HepG2 (cell line): ENCODE data around the gene RAD9A. TPM values are rescaled to one million over a fixed set of nuclear protein-coding genes. Genes with fewer than 3 reads are reported as not detected.
A peak's percentile ranks its signal among the peaks of the same experiment; 100 is the strongest.

Experiments used
- AFF4 ChIP-seq: sonication (generic); formaldehyde crosslinking; IDR thresholded peaks from 2 replicates; pipeline ENCODE4 v1.4.0; 2020; ENCODE audit warnings: missing genetic modification reagents
- AHR ChIP-seq: IDR thresholded peaks from 2 replicates; pipeline ENCODE4 v1.6.1; 2018; ENCODE audit warnings: missing genetic modification reagents, missing compliant biosample characterization
- CBX2 ChIP-seq, 2 experiments: fragments of 200-600 bp in 1 of 2; sonication (generic); formaldehyde crosslinking in 1 of 2; IDR thresholded peaks; 2 replicates each; pipeline versions ENCODE4 v1.7.0 to v1.8.1; 2018 to 2022; ENCODE audit warnings: low read depth in 2 of 2, low read length in 1 of 2, mild to moderate bottlenecking in 1 of 2, missing genetic modification reagents in 1 of 2
- DMAP1 ChIP-seq: IDR thresholded peaks from 2 replicates; pipeline ENCODE4 v1.6.1; 2016
- DNMT3B ChIP-seq: conservative IDR thresholded peaks from 2 replicates; pipeline ENCODE4 v1.6.1; 2016; ENCODE audit warnings: missing biosample characterization, control low read depth
- HCFC1 ChIP-seq: fragments of 150-350 bp; IDR thresholded peaks from 2 replicates; pipeline ENCODE4 v1.6.1; 2014; ENCODE audit warnings: low read depth, low read length
- KLF12 ChIP-seq: sonication (generic); formaldehyde crosslinking; IDR thresholded peaks from 2 replicates; pipeline ENCODE4 v1.4.0; 2020; ENCODE audit warnings: missing genetic modification reagents, borderline replicate concordance
- MBNL3 ChIP-seq: fragments of 250-450 bp; sonication (Bioruptor Pico); conservative IDR thresholded peaks from 2 replicates; pipeline ENCODE4 v1.8.0; 2022; ENCODE audit warnings: mild to moderate bottlenecking, inconsistent platforms
- MEIS2 ChIP-seq: sonication (generic); formaldehyde crosslinking; IDR thresholded peaks from 2 replicates; pipeline ENCODE4 v1.9.0; 2021; ENCODE audit warnings: mild to moderate bottlenecking, missing genetic modification reagents
- NFE2 ChIP-seq: sonication (generic); formaldehyde crosslinking; IDR thresholded peaks from 2 replicates; pipeline ENCODE4 v1.4.0; 2020; ENCODE audit warnings: missing genetic modification reagents
- NPAS2 ChIP-seq: sonication (generic); formaldehyde crosslinking; IDR thresholded peaks from 2 replicates; pipeline ENCODE4 v1.8.0; 2022; ENCODE audit warnings: mild to moderate bottlenecking, missing genetic modification reagents, borderline replicate concordance
- PAF1 ChIP-seq: IDR thresholded peaks from 2 replicates; pipeline ENCODE4 v1.6.1; 2016; ENCODE audit warnings: missing genetic modification reagents, missing compliant biosample characterization
- TEF ChIP-seq: sonication (generic); formaldehyde crosslinking; IDR thresholded peaks from 2 replicates; pipeline ENCODE4 v1.5.0; 2020; ENCODE audit warnings: missing genetic modification reagents
- ZBTB7B ChIP-seq: sonication (generic); formaldehyde crosslinking; IDR thresholded peaks from 2 replicates; pipeline ENCODE4 v1.4.0; 2020; ENCODE audit warnings: missing genetic modification reagents
- ZIK1 ChIP-seq: sonication (generic); formaldehyde crosslinking; IDR thresholded peaks from 2 replicates; pipeline ENCODE4 v1.5.0; 2020; ENCODE audit warnings: mild to moderate bottlenecking, low read depth, missing genetic modification reagents, borderline replicate concordance
- ZNF138 ChIP-seq: sonication (generic); formaldehyde crosslinking; IDR thresholded peaks from 2 replicates; pipeline ENCODE4 v1.5.0; 2020; ENCODE audit warnings: mild to moderate bottlenecking, low read depth, missing genetic modification reagents
- ZNF317 ChIP-seq: sonication (generic); formaldehyde crosslinking; IDR thresholded peaks from 2 replicates; pipeline ENCODE4 v1.5.0; 2020; ENCODE audit warnings: mild to moderate bottlenecking, missing genetic modification reagents
- ZNF569 ChIP-seq: sonication (generic); formaldehyde crosslinking; IDR thresholded peaks from 2 replicates; pipeline ENCODE4 v1.5.0; 2020; ENCODE audit warnings: mild to moderate bottlenecking, missing genetic modification reagents, moderate library complexity, borderline replicate concordance
- ZNF687 ChIP-seq: sonication (generic); formaldehyde crosslinking; IDR thresholded peaks from 2 replicates; pipeline ENCODE4 v1.5.1; 2020; ENCODE audit warnings: mild to moderate bottlenecking, missing genetic modification reagents, moderate library complexity
- polyA plus RNA-seq, 8 experiments: library from polyadenylated mRNA; depleted of rRNA in 3 of 8; stranded (reverse) in 7 of 8; unstranded in 1 of 8; fragments of >200 nt; fragmentation: Illumina TruSeq in 4 of 8; extraction: Trizol in 4 of 8; gene quantifications; 2 replicates each; pipeline versions ENCODE4 v1.2.1 to v1.2.3, GENCODE V29; 2011 to 2016; ENCODE audit warnings: low read depth in 4 of 8, missing spikeins in 1 of 8, mixed read lengths in 1 of 8; ENCODE audit not compliant: insufficient read depth in 1 of 8
- total RNA-seq, 5 experiments: library from RNA; depleted of rRNA; stranded (reverse); fragments of >200 nt; fragmentation: Illumina TruSeq; extraction: Trizol; gene quantifications; 2 replicates each; pipeline ENCODE4 v1.2.3, GENCODE V29; 2016; ENCODE audit warnings: low read depth in 1 of 5

The RAD9A gene
- total and polyA plus RNA-seq, 2 of the 13 experiments (the other 11 are each of a cell fraction or from before 2014, with no cell fraction given), result 10.1 to 15.7 TPM

DNA sequence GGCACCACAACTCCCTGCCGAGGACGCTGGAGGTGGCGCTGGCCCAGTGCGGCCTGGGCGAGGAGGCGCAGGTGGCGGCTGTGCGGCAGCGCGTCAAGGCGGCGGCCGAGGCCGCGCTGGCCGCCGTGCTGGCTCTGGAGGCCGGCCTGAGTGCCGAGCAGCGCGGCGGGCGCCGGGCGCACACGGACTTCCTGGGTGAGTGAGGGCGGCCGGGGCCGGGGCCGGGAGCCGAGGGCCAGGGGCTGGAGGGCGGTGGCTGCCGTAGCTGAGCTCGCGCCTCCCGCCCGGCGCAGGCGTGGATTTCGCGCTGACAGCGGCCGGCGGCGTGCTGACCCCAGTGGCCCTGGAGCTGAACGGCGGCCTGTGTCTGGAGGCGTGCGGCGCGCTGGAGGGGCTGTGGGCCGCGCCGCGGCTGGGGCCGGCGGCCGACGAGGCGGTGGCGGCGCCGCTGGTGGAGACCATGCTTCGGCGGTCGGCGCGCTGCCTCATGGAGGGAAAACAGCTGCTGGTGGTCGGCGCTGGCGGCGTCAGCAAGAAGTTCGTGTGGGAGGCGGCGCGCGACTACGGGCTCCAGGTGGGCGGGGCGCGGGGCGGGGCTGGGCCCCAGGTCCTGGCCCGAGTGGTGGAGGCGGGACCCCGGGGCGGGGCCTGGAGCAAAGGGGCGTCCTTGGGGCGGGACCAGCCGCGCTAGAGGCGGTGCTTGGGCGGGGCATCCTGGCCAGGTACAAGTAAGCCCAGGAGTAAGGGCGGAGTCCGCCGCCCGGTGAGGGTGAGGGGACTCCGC, 29.1 kb downstream of the RAD9A start (continued):
- TF ChIP-seq ZNF687 (CRISPR knock-in tag) (peak; percentile 69), KLF12 (no peak), NPAS2 (CRISPR knock-in tag) (no peak), NFE2 (no peak), DMAP1 (CRISPR knock-in tag) (no peak), ZNF569 (CRISPR knock-in tag) (no peak), TEF (CRISPR knock-in tag) (no peak), HCFC1 (no peak), MEIS2 (CRISPR knock-in tag) (peak; percentile 54; the same call in 1 of the 2 replicates), DNMT3B (no peak), ZNF317 (CRISPR knock-in tag) (no peak), ZIK1 (CRISPR knock-in tag) (0 out of 2 replicates have a peak, but pooled peaks have one; percentile 61), AFF4 (no peak), ZNF138 (no peak), CBX2 (IDR thresholded peaks at IDR 0.05; ENCODE audit: low read depth, low read length) (no peak), CBX2 (CRISPR knock-in tag; IDR thresholded peaks at IDR 0.05; ENCODE audit: low read depth) (no peak), ZBTB7B (no peak), PAF1 (CRISPR knock-in tag) (no peak), AHR (CRISPR knock-in tag) (no peak), MBNL3 (CRISPR knock-in tag) (no peak)
